Neural cell (in vitro differentiated cells): ENCODE results near the gene NCOR1. TPM values are rescaled to one million over a fixed set of nuclear protein-coding genes. Genes with fewer than 3 reads are reported as not detected.

Experiments used
- H2AFZ ChIP-seq: fragments of 200-600, 300-800 bp; sonication (generic), shearing (Covaris generic); 2 replicates; pipeline ENCODE4 v1.6.0; 2014; ENCODE audit warnings: low read depth, mild to moderate bottlenecking, antibody characterized with exemption, low read length, moderate library complexity
- H3F3A ChIP-seq: fragments of 200-600 bp; shearing (Covaris generic); 2 replicates; pipeline ENCODE4 v1.6.1; 2016; ENCODE audit warnings: mild to moderate bottlenecking, moderate library complexity, mixed read lengths, antibody characterized with exemption, low read length; ENCODE audit not compliant: insufficient read depth, poor library complexity, severe bottlenecking
- H3K27ac ChIP-seq: fragments of 200-600, 300-800 bp; sonication (generic), shearing (Covaris generic); 2 replicates; pipeline ENCODE4 v1.5.1; 2014; ENCODE audit warnings: mild to moderate bottlenecking, low read length, moderate library complexity
- H3K27me3 ChIP-seq: fragments of 300-800, 200-600 bp; sonication (generic), shearing (Covaris generic); 2 replicates; pipeline ENCODE4 v1.6.0; 2014; ENCODE audit warnings: mild to moderate bottlenecking, low read depth, low read length, moderate library complexity; ENCODE audit not compliant: insufficient read depth
- H3K36me3 ChIP-seq: fragments of 300-800, 200-600 bp; sonication (generic), shearing (Covaris generic); 2 replicates; pipeline ENCODE4 v1.5.1; 2014; ENCODE audit warnings: mild to moderate bottlenecking, antibody characterized with exemption, low read length, moderate library complexity; ENCODE audit not compliant: insufficient read depth
- H3K4me2 ChIP-seq: fragments of 300-800, 200-600 bp; sonication (generic), shearing (Covaris generic); 2 replicates; pipeline ENCODE4 v1.6.0; 2014; ENCODE audit warnings: mild to moderate bottlenecking, low read length
- H3K4me3 ChIP-seq: fragments of 300-800, 200-600 bp; sonication (generic), shearing (Covaris generic); 2 replicates; pipeline ENCODE4 v1.5.1; 2014; ENCODE audit warnings: mild to moderate bottlenecking, low read length, moderate library complexity
- H3K79me2 ChIP-seq: fragments of 200-600 bp; shearing (Covaris generic); replicated peaks from 2 replicates; pipeline ENCODE4 v1.6.0; 2014; ENCODE audit warnings: mild to moderate bottlenecking, low read length, moderate library complexity; ENCODE audit not compliant: insufficient read depth
- H3K9ac ChIP-seq: fragments of 300-800, 200-600 bp; sonication (generic), shearing (Covaris generic); 2 replicates; pipeline ENCODE4 v1.6.1; 2016; ENCODE audit warnings: mild to moderate bottlenecking, low read length, mixed read lengths
- H3K9me2 ChIP-seq: fragments of 200-600 bp; shearing (Covaris generic); 2 replicates; pipeline ENCODE4 v1.6.1; 2016; ENCODE audit warnings: mild to moderate bottlenecking, low read length, mixed read lengths; ENCODE audit not compliant: insufficient read depth
- H3K9me3 ChIP-seq: fragments of 200-600, 300-800 bp; sonication (generic), shearing (Covaris generic); 2 replicates; pipeline ENCODE4 v1.6.1; 2016; ENCODE audit warnings: mild to moderate bottlenecking, mixed run types, low read length, moderate library complexity, mixed read lengths
- H4K20me1 ChIP-seq: fragments of 200-600 bp; shearing (Covaris generic); 2 replicates; pipeline ENCODE4 v1.6.1; 2016; ENCODE audit warnings: mild to moderate bottlenecking, mixed run types; ENCODE audit not compliant: insufficient read depth
- EP300 ChIP-seq: fragments of 450-650 bp; conservative IDR thresholded peaks from 2 replicates; pipeline ENCODE4 v1.6.1; 2014; ENCODE audit warnings: antibody characterized with exemption, mild to moderate bottlenecking, moderate library complexity; ENCODE audit not compliant: poor library complexity, severe bottlenecking
- EZH2 ChIP-seq: fragments of 200-600, 300-800 bp; shearing (Covaris generic), sonication (generic); IDR thresholded peaks from 2 replicates; pipeline ENCODE4 v1.6.1; 2014; ENCODE audit warnings: antibody characterized with exemption, low read length, borderline replicate concordance, mild to moderate bottlenecking; ENCODE audit not compliant: insufficient read depth, poor library complexity, severe bottlenecking
- MXI1 ChIP-seq: fragments of 450-650 bp; conservative IDR thresholded peaks from 2 replicates; pipeline ENCODE4 v1.6.1; 2014; ENCODE audit warnings: antibody characterized with exemption, mild to moderate bottlenecking; ENCODE audit not compliant: poor library complexity, severe bottlenecking
- POLR2AphosphoS5 ChIP-seq: IDR thresholded peaks from 2 replicates; pipeline ENCODE4 v1.6.1; 2012
- RAD21 ChIP-seq: fragments of 450-650 bp; conservative IDR thresholded peaks from 2 replicates; pipeline ENCODE4 v1.6.1; 2014; ENCODE audit warnings: antibody characterized with exemption, mild to moderate bottlenecking, moderate library complexity
- SMC3 ChIP-seq: fragments of 450-650 bp; conservative IDR thresholded peaks from 2 replicates; pipeline ENCODE4 v1.6.1; 2014; ENCODE audit warnings: antibody characterized with exemption, mild to moderate bottlenecking, moderate library complexity; ENCODE audit not compliant: poor library complexity
- TAF1 ChIP-seq: IDR thresholded peaks from 2 replicates; pipeline ENCODE4 v1.6.1; 2012; ENCODE audit warnings: low read depth
- polyA plus RNA-seq: library from polyadenylated mRNA; depleted of rRNA; stranded (reverse); fragments of >200 nt; gene quantifications from 2 replicates; pipeline ENCODE4 v1.2.3, GENCODE V29; 2014
- TF ChIP-seq, protein P1 (sequence below): fragments of 450-650 bp; IDR thresholded peaks from 2 replicates; pipeline ENCODE4 v1.5.1; 2014; ENCODE audit warnings: antibody characterized with exemption, mild to moderate bottlenecking, moderate library complexity; ENCODE audit not compliant: poor library complexity, severe bottlenecking
- TF ChIP-seq, protein P2 (sequence below): IDR thresholded peaks from 2 replicates; pipeline ENCODE4 v1.6.1; 2012; ENCODE audit warnings: borderline replicate concordance

NCOR1 gene
- polyA plus RNA-seq, 1 donor from 2014 or later: 26.9 TPM

DNA sequence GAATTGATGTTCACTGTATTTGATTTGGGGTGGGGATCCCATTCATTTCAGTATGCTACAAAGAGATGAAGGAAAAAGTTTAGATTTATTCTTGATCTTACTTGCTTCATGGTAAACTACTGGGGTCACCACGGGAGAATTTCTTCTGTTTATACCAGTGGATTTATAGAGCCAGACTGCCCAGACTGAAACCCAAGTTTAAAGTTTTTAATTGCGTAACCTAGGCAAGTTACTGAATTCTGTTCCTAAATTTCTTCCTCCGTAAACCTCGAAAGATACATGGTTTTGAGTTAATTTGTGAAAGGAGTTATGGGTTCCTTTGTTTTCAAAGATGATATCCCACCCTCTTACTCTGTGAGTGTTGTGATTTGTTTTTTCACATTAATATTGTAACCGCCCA, 28.1 kb upstream of the NCOR1 start:
- no peak overlapping the region for H3K27ac ChIP-seq
- no peaks in the 10 kb centered on the region for H3F3A ChIP-seq
- H3K4me3 ChIP-seq: no peak overlapping the region
- H3K79me2 ChIP-seq: no peaks in the 10 kb centered on the region
- H3K4me2 ChIP-seq: no peak overlapping the region
- H3K9me3 ChIP-seq: no peaks in the 10 kb centered on the region
- H3K36me3 ChIP-seq: no peaks in the 10 kb centered on the region
- H2AFZ ChIP-seq: no peak overlapping the region
- no peaks in the 10 kb centered on the region for H3K27me3 ChIP-seq
- no peaks in the 10 kb centered on the region for H4K20me1 ChIP-seq
- no peak overlapping the region for H3K9ac ChIP-seq
- no peak for TF ChIP-seq POLR2AphosphoS5
- TF ChIP-seq SMC3: no peak
- TF ChIP-seq EZH2: no peak
- TF ChIP-seq, protein P1, sequence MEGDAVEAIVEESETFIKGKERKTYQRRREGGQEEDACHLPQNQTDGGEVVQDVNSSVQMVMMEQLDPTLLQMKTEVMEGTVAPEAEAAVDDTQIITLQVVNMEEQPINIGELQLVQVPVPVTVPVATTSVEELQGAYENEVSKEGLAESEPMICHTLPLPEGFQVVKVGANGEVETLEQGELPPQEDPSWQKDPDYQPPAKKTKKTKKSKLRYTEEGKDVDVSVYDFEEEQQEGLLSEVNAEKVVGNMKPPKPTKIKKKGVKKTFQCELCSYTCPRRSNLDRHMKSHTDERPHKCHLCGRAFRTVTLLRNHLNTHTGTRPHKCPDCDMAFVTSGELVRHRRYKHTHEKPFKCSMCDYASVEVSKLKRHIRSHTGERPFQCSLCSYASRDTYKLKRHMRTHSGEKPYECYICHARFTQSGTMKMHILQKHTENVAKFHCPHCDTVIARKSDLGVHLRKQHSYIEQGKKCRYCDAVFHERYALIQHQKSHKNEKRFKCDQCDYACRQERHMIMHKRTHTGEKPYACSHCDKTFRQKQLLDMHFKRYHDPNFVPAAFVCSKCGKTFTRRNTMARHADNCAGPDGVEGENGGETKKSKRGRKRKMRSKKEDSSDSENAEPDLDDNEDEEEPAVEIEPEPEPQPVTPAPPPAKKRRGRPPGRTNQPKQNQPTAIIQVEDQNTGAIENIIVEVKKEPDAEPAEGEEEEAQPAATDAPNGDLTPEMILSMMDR: no peak
- no peak for TF ChIP-seq RAD21
- TF ChIP-seq, protein P2, sequence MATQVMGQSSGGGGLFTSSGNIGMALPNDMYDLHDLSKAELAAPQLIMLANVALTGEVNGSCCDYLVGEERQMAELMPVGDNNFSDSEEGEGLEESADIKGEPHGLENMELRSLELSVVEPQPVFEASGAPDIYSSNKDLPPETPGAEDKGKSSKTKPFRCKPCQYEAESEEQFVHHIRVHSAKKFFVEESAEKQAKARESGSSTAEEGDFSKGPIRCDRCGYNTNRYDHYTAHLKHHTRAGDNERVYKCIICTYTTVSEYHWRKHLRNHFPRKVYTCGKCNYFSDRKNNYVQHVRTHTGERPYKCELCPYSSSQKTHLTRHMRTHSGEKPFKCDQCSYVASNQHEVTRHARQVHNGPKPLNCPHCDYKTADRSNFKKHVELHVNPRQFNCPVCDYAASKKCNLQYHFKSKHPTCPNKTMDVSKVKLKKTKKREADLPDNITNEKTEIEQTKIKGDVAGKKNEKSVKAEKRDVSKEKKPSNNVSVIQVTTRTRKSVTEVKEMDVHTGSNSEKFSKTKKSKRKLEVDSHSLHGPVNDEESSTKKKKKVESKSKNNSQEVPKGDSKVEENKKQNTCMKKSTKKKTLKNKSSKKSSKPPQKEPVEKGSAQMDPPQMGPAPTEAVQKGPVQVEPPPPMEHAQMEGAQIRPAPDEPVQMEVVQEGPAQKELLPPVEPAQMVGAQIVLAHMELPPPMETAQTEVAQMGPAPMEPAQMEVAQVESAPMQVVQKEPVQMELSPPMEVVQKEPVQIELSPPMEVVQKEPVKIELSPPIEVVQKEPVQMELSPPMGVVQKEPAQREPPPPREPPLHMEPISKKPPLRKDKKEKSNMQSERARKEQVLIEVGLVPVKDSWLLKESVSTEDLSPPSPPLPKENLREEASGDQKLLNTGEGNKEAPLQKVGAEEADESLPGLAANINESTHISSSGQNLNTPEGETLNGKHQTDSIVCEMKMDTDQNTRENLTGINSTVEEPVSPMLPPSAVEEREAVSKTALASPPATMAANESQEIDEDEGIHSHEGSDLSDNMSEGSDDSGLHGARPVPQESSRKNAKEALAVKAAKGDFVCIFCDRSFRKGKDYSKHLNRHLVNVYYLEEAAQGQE: no peak
- TF ChIP-seq EP300: no peak
- TF ChIP-seq TAF1: no peak
- no peak for TF ChIP-seq MXI1
- H3K9me2 ChIP-seq: no peaks in the 10 kb centered on the region

DNA sequence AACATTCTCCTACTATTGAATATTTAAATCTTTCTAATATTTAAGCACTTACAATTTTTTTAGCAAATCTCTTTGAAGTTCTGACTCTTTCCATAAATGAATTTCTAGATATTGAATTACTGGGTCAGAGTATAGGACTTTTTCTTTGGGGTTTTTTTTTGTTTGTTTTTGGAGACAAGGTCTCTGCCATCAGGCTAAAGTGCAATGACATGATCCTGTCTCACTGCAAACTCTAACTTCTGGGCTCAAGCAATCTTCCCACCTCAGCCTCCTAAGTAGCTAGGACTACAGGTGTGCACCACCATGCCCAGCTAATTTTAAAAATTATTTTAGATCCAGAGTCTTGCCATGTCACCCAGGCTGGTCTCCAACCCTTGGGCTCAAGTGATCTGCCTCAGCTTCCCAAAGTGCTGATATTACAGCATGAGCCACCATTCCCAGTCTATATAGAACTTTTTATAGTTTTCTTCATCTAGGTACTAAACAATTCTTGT, 26.6 kb upstream of the NCOR1 start:
- no peaks in the 10 kb centered on the region for H3K79me2 ChIP-seq
- H3K27me3 ChIP-seq: no peaks in the 10 kb centered on the region
- no peak for TF ChIP-seq EP300
- no peaks in the 10 kb centered on the region for H4K20me1 ChIP-seq
- H3F3A ChIP-seq: no peaks in the 10 kb centered on the region
- no peak overlapping the region for H3K9ac ChIP-seq
- no peak overlapping the region for H2AFZ ChIP-seq
- H3K4me2 ChIP-seq: no peak overlapping the region
- H3K9me2 ChIP-seq: no peaks in the 10 kb centered on the region
- no peak overlapping the region for H3K4me3 ChIP-seq
- H3K27ac ChIP-seq: no peak overlapping the region
- no peaks in the 10 kb centered on the region for H3K9me3 ChIP-seq
- no peaks in the 10 kb centered on the region for H3K36me3 ChIP-seq

DNA sequence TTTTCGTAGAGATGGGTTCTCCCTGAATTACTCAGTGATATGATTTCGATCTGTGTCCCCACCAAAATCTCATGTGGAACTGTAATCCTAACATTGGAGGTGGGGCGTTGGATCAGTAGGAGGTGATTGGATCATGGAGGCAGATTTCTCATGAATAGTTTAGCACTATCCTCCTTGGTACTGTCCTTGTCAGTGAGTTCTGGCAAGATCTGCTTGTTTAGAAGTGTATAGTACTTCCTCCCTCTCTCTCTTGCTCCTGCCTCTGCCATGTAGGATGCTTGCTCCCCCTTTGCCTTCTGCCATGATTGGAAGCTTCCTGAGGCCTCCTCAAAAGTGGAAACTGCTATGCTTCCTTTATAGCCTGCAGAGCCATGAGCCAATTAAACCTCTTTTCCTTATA, 24.6 kb upstream of the NCOR1 start:
- Histone ChIP-seq H3K9me2 (no peaks in the 10 kb centered on the region), H3K27me3 (no peaks in the 10 kb centered on the region), H3K9ac (no peak overlapping the region), H3K4me3 (no peak overlapping the region), H3K9me3 (no peaks in the 10 kb centered on the region), H2AFZ (no peak overlapping the region), H3K36me3 (no peaks in the 10 kb centered on the region), H4K20me1 (no peaks in the 10 kb centered on the region), H3K79me2 (no peaks in the 10 kb centered on the region), H3K27ac (no peak overlapping the region), H3K4me2 (no peak overlapping the region), H3F3A (no peaks in the 10 kb centered on the region)
- TF ChIP-seq, protein P2: no peak
- TF ChIP-seq SMC3 (no peak), POLR2AphosphoS5 (no peak), EZH2 (no peak), MXI1 (no peak), TAF1 (no peak), RAD21 (no peak), EP300 (no peak)
- TF ChIP-seq, protein P1: no peak
